Keratinocyte (primary cell): ENCODE data around the gene BHMT2. TPM values are rescaled to one million over a fixed set of nuclear protein-coding genes. Genes with fewer than 3 reads are reported as not detected.

Source experiments
- DNase-seq: peaks from one replicate; pipeline ENCODE4 v3.0.0-alpha.2; 2011; ENCODE audit warnings: low read depth, missing footprints, low spot score
- FAIRE-seq: peaks from 2 replicates; lab custom pipeline; 2011; peaks lifted over from hg19 to GRCh38; lab: Jason Lieb, UNC
- H2AFZ ChIP-seq: 2 replicates; pipeline ENCODE4 v1.6.0; 2012; ENCODE audit warnings: low read length, control low read depth, inconsistent platforms; ENCODE audit not compliant: control insufficient read depth
- H3K27ac ChIP-seq: 2 replicates; pipeline ENCODE4 v1.5.1; 2011; ENCODE audit warnings: low read length; ENCODE audit not compliant: control insufficient read depth, insufficient read depth
- H3K27me3 ChIP-seq: 3 replicates; pipeline ENCODE4 v1.6.0; 2011; ENCODE audit warnings: low read length; ENCODE audit not compliant: control insufficient read depth, insufficient read depth; ENCODE audit errors: extremely low read depth
- H3K36me3 ChIP-seq, 2 experiments: 2 replicates in 1 of 2; 3 replicates in 1 of 2; pipeline ENCODE4 v1.5.1; 2011; ENCODE audit warnings: low read length in 2 of 2, mild to moderate bottlenecking in 1 of 2; ENCODE audit not compliant: control insufficient read depth in 2 of 2, insufficient read depth in 2 of 2; ENCODE audit errors: extremely low read depth in 1 of 2
- H3K4me1 ChIP-seq: 3 replicates; pipeline ENCODE4 v1.5.1; 2011; ENCODE audit warnings: low read length; ENCODE audit not compliant: control insufficient read depth, insufficient read depth; ENCODE audit errors: extremely low read depth
- H3K4me2 ChIP-seq: 3 replicates; pipeline ENCODE4 v1.6.0; 2011; ENCODE audit warnings: low read depth, low read length; ENCODE audit not compliant: control insufficient read depth, insufficient read depth; ENCODE audit errors: extremely low read depth
- H3K4me3 ChIP-seq, 3 experiments: fragments of 200-600 bp in 1 of 3; sonication (generic) in 1 of 3; 2 replicates in 2 of 3; 3 replicates in 1 of 3; pipeline ENCODE4 v1.5.1; 2011 to 2016; ENCODE audit warnings: low read length in 3 of 3, mild to moderate bottlenecking in 3 of 3, control low read depth in 2 of 3, inconsistent platforms in 1 of 3, low read depth in 1 of 3, mixed read lengths in 1 of 3, mixed run types in 1 of 3, moderate library complexity in 1 of 3; ENCODE audit not compliant: control insufficient read depth in 2 of 3, insufficient read depth in 2 of 3; ENCODE audit errors: extremely low read depth in 1 of 3
- H3K79me2 ChIP-seq: 2 replicates; pipeline ENCODE4 v1.6.0; 2012; ENCODE audit warnings: low read length; ENCODE audit not compliant: control insufficient read depth, insufficient read depth
- H3K9ac ChIP-seq: 3 replicates; pipeline ENCODE4 v1.6.0; 2011; ENCODE audit warnings: low read length; ENCODE audit not compliant: control insufficient read depth, insufficient read depth; ENCODE audit errors: extremely low read depth
- H3K9me1 ChIP-seq: 3 replicates; pipeline ENCODE4 v1.6.0; 2011; ENCODE audit warnings: low read length; ENCODE audit not compliant: control insufficient read depth, insufficient read depth; ENCODE audit errors: extremely low read depth
- H3K9me3 ChIP-seq: 2 replicates; pipeline ENCODE4 v1.5.1; 2012; ENCODE audit warnings: low read depth, low read length; ENCODE audit not compliant: control insufficient read depth
- H4K20me1 ChIP-seq: 3 replicates; pipeline ENCODE4 v1.6.0; 2011; ENCODE audit warnings: low read length; ENCODE audit not compliant: control insufficient read depth, insufficient read depth; ENCODE audit errors: extremely low read depth
- CTCF ChIP-seq, 3 experiments: IDR thresholded peaks in 1 of 3; conservative IDR thresholded peaks in 1 of 3; optimal IDR thresholded peaks in 1 of 3; 2 replicates in 2 of 3; 3 replicates in 1 of 3; pipeline versions ENCODE3 to v1.5.1; 2011; ENCODE audit warnings: low read length in 3 of 3, mild to moderate bottlenecking in 3 of 3, moderate library complexity in 2 of 3, control low read depth in 1 of 3, inconsistent platforms in 1 of 3; ENCODE audit not compliant: insufficient read depth in 2 of 3; ENCODE audit errors: extremely low read depth in 1 of 3
- EZH2 ChIP-seq: IDR thresholded peaks from one replicate; pipeline ENCODE4 v1.6.1; 2012; ENCODE audit warnings: inconsistent platforms, mild to moderate bottlenecking, low read length, moderate library complexity
- dilution Hi-C: fragments of 300-500 bp; cut with MboI; formaldehyde crosslinking; loops from one replicate; pipeline ENCODE4 v1.7.0; 2020; ENCODE audit warnings: low sequenced_read_pairs; ENCODE audit not compliant: extremely low pct_ligation_motif_present
- polyA plus RNA-seq, 5 experiments: library from polyadenylated mRNA; depleted of rRNA in 3 of 5; stranded (reverse) in 3 of 5; stranded (forward) in 1 of 5; unstranded in 1 of 5; fragments of >200 nt; gene quantifications; 1 replicate in 1 of 5; 2 replicates in 3 of 5; 3 replicates in 1 of 5; pipeline versions ENCODE4 v1.2.1 to v1.2.3, GENCODE V29; 2011 to 2012; ENCODE audit warnings: missing spikeins in 2 of 5, low read depth in 1 of 5, low replicate concordance in 1 of 5

The BHMT2 gene
- polyA plus RNA-seq, 1 donor (not counting 4 experiments of a cell fraction or from before 2014, with no cell fraction given) = not detected

DNA sequence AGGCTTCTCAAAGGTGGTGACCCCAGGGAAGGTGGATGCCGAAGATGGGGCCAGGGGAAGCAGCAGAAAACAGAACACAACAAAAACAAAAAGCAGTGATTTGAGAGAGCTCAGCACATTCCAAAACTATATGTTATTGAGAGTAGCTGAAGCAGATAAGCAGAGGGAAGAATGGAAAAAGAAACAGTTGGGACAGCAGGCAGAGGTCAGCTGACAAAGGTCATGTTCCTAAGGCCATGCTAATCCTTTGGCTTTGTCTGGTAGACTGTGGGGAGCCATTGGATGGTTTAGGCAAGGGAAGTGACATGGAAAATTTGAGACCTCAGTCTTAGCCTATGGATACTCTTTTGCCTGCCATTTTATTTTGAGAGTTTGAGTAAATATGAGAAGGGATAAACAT, 14.6 kb upstream of the BHMT2 start:
- no peaks in the 10 kb centered on the region for H3K4me1 ChIP-seq
- no peaks in the 10 kb centered on the region for H3K9me3 ChIP-seq
- no peak overlapping the region for H3K9ac ChIP-seq
- FAIRE-seq = no peak
- H3K79me2 ChIP-seq = no peaks in the 10 kb centered on the region
- H4K20me1 ChIP-seq = no peaks in the 10 kb centered on the region
- H3K4me2 ChIP-seq = no peak overlapping the region
- no peak for DNase-seq
- no peaks in the 10 kb centered on the region for H3K9me1 ChIP-seq
- H3K4me3 ChIP-seq = no peak overlapping the region
- peaks cover 7% of the 10 kb centered on the region for H3K27me3 ChIP-seq
- no peak overlapping the region for H3K27ac ChIP-seq
- no peaks in the 10 kb centered on the region for H3K36me3 ChIP-seq
- dilution Hi-C loops = no loop called here
- TF ChIP-seq CTCF (optimal IDR thresholded peaks at IDR 0.05 in 1 of 3, IDR thresholded peaks at IDR 0.05 in 1 of 3, conservative IDR thresholded peaks at IDR 0.05 in 1 of 3; ENCODE audit: extremely low read depth in 1 of 3, insufficient read depth in 2 of 3, low read length in 3 of 3) = no peak
- TF ChIP-seq EZH2 = no peak
- no peak overlapping the region for H2AFZ ChIP-seq

- H3K4me3 ChIP-seq = no peak overlapping the region
- no peak overlapping the region for H3K27ac ChIP-seq
- H3K79me2 ChIP-seq = no peaks in the 10 kb centered on the region
- no peaks in the 10 kb centered on the region for H3K9me3 ChIP-seq
- dilution Hi-C loops = no loop called here
- H3K9ac ChIP-seq = no peak overlapping the region
- no peak overlapping the region for H2AFZ ChIP-seq
- no peaks in the 10 kb centered on the region for H3K4me1 ChIP-seq
- H3K9me1 ChIP-seq = no peaks in the 10 kb centered on the region
- DNase-seq (no peak), FAIRE-seq (no peak)
- no peaks in the 10 kb centered on the region for H4K20me1 ChIP-seq
- no peak overlapping the region for H3K4me2 ChIP-seq
- TF ChIP-seq CTCF (optimal IDR thresholded peaks at IDR 0.05 in 1 of 3, IDR thresholded peaks at IDR 0.05 in 1 of 3, conservative IDR thresholded peaks at IDR 0.05 in 1 of 3; ENCODE audit: extremely low read depth in 1 of 3, insufficient read depth in 2 of 3, low read length in 3 of 3) (no peak), EZH2 (no peak)
- H3K36me3 ChIP-seq = no peaks in the 10 kb centered on the region
- peaks cover 10% of the 10 kb centered on the region for H3K27me3 ChIP-seq
Measured at GRCh38 chr5:79056847-79057246, 12.7 kb upstream of the BHMT2 start.
